Mesothelial cell of epicardium (in vitro differentiated cells): ENCODE data around the gene SCAI. TPM values are rescaled to one million over a fixed set of nuclear protein-coding genes. Genes with fewer than 3 reads are reported as not detected.

Experiments used
- DNase-seq, 2 experiments: peaks; one replicate each; pipeline ENCODE4 v3.0.0; 2021; ENCODE audit warnings: low spot score in 2 of 2; ENCODE audit not compliant: unreplicated experiment in 2 of 2
- H3K27ac Mint-ChIP-seq: 2 replicates; pipeline ENCODE4 v1.8.0; 2021; ENCODE audit warnings: mixed read lengths
- H3K27me3 Mint-ChIP-seq: 2 replicates; pipeline ENCODE4 v1.8.0; 2021; ENCODE audit warnings: low read depth, mixed read lengths
- H3K36me3 Mint-ChIP-seq: 2 replicates; pipeline ENCODE4 v1.8.0; 2021; ENCODE audit warnings: mixed read lengths
- H3K4me1 Mint-ChIP-seq: 2 replicates; pipeline ENCODE4 v1.8.0; 2021; ENCODE audit warnings: mixed read lengths
- H3K4me3 Mint-ChIP-seq: 2 replicates; pipeline ENCODE4 v1.8.0; 2021; ENCODE audit warnings: mild to moderate bottlenecking, moderate library complexity, mixed read lengths
- H3K9me3 Mint-ChIP-seq: 2 replicates; pipeline ENCODE4 v1.8.0; 2021; ENCODE audit warnings: mixed read lengths
- total RNA-seq: library from RNA; stranded (reverse); gene quantifications from 3 replicates; pipeline ENCODE4 v1.2.1, GENCODE V29; 2021
- TF ChIP-seq, protein P1 (sequence below): fragments of 200-600 bp; sonication (generic); IDR thresholded peaks from one replicate; pipeline ENCODE4 v1.5.0; 2021; ENCODE audit warnings: antibody characterized with exemption; ENCODE audit not compliant: unreplicated experiment

The SCAI gene
- total RNA-seq, 1 donor from 2014 or later = 22.7 TPM

DNA sequence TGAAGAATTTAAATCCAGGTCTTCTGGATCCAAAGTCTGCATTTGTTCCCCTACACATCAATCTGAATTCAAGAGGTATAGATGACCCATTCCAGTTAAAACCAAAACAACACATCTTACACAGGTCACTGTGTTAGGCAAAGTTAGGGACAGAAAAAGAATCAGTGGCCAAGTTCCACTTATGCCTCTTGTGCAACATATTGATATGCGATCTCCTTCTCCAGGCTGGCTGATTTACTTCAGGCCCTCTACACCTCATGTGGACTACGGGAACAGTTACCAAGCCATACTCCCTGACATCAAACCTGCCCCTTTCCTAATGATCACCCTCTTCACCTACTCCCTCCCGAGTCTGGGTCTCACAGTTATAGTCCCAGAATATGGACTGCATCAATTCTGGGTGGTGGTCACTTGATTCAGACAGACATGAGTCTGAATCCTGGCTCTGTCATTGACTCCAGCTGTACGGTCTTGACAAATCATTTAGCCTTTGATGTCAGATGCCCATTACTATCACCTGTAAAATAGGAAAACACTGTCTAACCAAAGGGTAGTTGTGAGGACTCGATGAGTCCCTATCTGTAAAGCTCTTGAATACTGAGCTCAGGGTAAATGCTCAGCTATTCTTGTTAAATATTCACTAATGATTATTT, 228.4 kb downstream of the SCAI start:
- Mint-ChIP-seq H3K27ac (no peak overlapping the region), H3K36me3 (peaks cover 34% of the 10 kb centered on the region), H3K4me3 (no peak overlapping the region), H3K27me3 (no peaks in the 10 kb centered on the region), H3K9me3 (no peaks in the 10 kb centered on the region), H3K4me1 (no peaks in the 10 kb centered on the region)
- TF ChIP-seq, protein P1, sequence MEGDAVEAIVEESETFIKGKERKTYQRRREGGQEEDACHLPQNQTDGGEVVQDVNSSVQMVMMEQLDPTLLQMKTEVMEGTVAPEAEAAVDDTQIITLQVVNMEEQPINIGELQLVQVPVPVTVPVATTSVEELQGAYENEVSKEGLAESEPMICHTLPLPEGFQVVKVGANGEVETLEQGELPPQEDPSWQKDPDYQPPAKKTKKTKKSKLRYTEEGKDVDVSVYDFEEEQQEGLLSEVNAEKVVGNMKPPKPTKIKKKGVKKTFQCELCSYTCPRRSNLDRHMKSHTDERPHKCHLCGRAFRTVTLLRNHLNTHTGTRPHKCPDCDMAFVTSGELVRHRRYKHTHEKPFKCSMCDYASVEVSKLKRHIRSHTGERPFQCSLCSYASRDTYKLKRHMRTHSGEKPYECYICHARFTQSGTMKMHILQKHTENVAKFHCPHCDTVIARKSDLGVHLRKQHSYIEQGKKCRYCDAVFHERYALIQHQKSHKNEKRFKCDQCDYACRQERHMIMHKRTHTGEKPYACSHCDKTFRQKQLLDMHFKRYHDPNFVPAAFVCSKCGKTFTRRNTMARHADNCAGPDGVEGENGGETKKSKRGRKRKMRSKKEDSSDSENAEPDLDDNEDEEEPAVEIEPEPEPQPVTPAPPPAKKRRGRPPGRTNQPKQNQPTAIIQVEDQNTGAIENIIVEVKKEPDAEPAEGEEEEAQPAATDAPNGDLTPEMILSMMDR = no peak
- no peak for DNase-seq

DNA sequence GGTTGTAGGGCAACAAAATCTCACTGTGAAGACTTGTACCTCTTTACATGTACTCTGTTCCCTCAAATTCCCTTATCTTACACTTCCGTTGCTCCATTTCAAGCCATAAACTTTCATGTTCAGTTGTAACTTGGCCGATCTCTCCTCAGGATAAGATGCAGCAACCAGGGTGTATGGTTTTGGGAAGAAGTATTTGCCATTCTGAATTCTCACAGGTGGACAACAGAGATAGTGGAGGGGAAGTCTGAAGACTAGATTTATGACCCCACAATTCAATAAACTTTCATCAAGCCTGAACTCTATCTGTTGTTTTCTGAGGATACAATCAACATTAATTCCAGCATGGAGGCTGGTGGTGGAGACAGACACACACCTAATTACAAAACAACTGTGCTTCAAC, 229.9 kb downstream of the SCAI start:
- Mint-ChIP-seq H3K27ac (no peak overlapping the region), H3K4me1 (no peaks in the 10 kb centered on the region), H3K36me3 (peaks cover 30% of the 10 kb centered on the region), H3K9me3 (no peaks in the 10 kb centered on the region), H3K27me3 (no peaks in the 10 kb centered on the region), H3K4me3 (no peak overlapping the region)
- TF ChIP-seq, protein P1 = no peak
- no peak for DNase-seq

- Mint-ChIP-seq H3K27ac (no peak overlapping the region), H3K36me3 (peaks cover 30% of the 10 kb centered on the region), H3K9me3 (no peaks in the 10 kb centered on the region), H3K4me1 (peaks cover 3% of the 10 kb centered on the region), H3K27me3 (no peaks in the 10 kb centered on the region), H3K4me3 (no peak overlapping the region)
- TF ChIP-seq, protein P1 = no peak
- no peak for DNase-seq
Observed at GRCh38 chr9:124911766-124912165, 231.6 kb downstream of the SCAI start.

DNA sequence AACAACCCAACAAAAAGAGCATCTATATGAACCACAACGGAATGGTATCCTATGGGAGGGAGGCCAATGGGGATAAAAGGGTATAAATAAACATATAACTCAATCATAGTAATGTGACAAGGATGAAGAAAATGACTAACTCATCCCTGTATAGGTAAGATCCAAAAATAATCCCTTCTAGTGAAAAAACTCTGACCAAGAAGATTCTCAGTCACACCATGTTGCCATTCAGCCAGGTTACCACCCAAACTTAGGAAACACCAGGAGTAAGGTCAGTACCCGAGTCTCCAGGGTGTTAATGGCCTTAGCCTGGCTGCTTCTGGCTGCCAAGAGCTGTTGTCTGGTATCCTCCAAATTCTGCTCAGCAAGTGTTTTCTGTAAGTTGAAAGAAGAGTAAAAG, 235.2 kb downstream of the SCAI start:
- H3K27me3 Mint-ChIP-seq = no peaks in the 10 kb centered on the region
- DNase-seq = no peak
- TF ChIP-seq, protein P1 = no peak
- H3K4me3 Mint-ChIP-seq = no peak overlapping the region
- no peak overlapping the region for H3K27ac Mint-ChIP-seq
- peaks cover 32% of the 10 kb centered on the region for H3K36me3 Mint-ChIP-seq
- no peaks in the 10 kb centered on the region for H3K9me3 Mint-ChIP-seq
- H3K4me1 Mint-ChIP-seq = peaks cover 3% of the 10 kb centered on the region

- Mint-ChIP-seq H3K4me1 (peaks cover 3% of the 10 kb centered on the region), H3K27ac (no peak overlapping the region), H3K36me3 (peaks cover 29% of the 10 kb centered on the region), H3K9me3 (no peaks in the 10 kb centered on the region), H3K4me3 (no peak overlapping the region), H3K27me3 (no peaks in the 10 kb centered on the region)
- no peak for DNase-seq
- TF ChIP-seq, protein P1 = no peak
Observed at GRCh38 chr9:124906966-124907365, 236.4 kb downstream of the SCAI start.

GRCh38 chr9:124899845-124900244, 243.5 kb downstream of the SCAI start:
- Mint-ChIP-seq H3K9me3 (no peaks in the 10 kb centered on the region), H3K27me3 (no peaks in the 10 kb centered on the region), H3K36me3 (peaks cover 27% of the 10 kb centered on the region), H3K27ac (no peak overlapping the region), H3K4me3 (no peak overlapping the region), H3K4me1 (no peaks in the 10 kb centered on the region)
- no peak for DNase-seq
- TF ChIP-seq, protein P1 = no peak
